Measurements from ENCODE around the gene TENM4.

- TF ChIP-seq, protein P1, sequence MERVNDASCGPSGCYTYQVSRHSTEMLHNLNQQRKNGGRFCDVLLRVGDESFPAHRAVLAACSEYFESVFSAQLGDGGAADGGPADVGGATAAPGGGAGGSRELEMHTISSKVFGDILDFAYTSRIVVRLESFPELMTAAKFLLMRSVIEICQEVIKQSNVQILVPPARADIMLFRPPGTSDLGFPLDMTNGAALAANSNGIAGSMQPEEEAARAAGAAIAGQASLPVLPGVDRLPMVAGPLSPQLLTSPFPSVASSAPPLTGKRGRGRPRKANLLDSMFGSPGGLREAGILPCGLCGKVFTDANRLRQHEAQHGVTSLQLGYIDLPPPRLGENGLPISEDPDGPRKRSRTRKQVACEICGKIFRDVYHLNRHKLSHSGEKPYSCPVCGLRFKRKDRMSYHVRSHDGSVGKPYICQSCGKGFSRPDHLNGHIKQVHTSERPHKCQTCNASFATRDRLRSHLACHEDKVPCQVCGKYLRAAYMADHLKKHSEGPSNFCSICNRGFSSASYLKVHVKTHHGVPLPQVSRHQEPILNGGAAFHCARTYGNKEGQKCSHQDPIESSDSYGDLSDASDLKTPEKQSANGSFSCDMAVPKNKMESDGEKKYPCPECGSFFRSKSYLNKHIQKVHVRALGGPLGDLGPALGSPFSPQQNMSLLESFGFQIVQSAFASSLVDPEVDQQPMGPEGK (CRISPR knock-in tag; IDR thresholded peaks at IDR 0.05; ENCODE audit: borderline replicate concordance), result no peak
- TF ChIP-seq ZNF70 (CRISPR knock-in tag; IDR thresholded peaks at IDR 0.05), result no peak
Measured at GRCh38 chr11:79453617-79454016, 12.8 kb upstream of the TENM4 start.
